ENCODE measurements around the gene CKM. TPM values are rescaled to one million over a fixed set of nuclear protein-coding genes. Genes with fewer than 3 reads are reported as not detected.

Gene CKM
- total and polyA plus RNA-seq, 2 of the 4 experiments (the other 2 are of a cell fraction): not detected

- POLR2A ChIA-PET (ENCODE audit: unreplicated experiment): no interaction called here
- Histone ChIP-seq H3K4me1 (ENCODE audit: control insufficient read depth, insufficient read depth, low read length) (no peaks in the 10 kb centered on the region), H3K23ac (ENCODE audit: low read depth, low read length) (no peak overlapping the region), H4K20me1 (ENCODE audit: insufficient read depth, low read length) (peaks cover 15% of the 10 kb centered on the region), H3K56ac (ENCODE audit: extremely low read depth, insufficient read depth, low read length) (no peak overlapping the region), H3K27ac (ENCODE audit: insufficient read depth, low read length) (no peak overlapping the region), H2AFZ (replicated peaks; ENCODE audit: low read length, poor library complexity) (no peak overlapping the region), H2BK15ac (ENCODE audit: low read depth, low read length) (no peak overlapping the region), H3K4ac (ENCODE audit: low read depth, low read length) (no peak overlapping the region), H3K79me1 (ENCODE audit: low read depth in 1 of 2, low read length in 2 of 2) (0 out of 4 replicates have a peak, but pooled peaks cover 0 to 10% of the 10 kb centered on the region in 2 experiments), H4K5ac (ENCODE audit: low read depth, low read length) (no peak overlapping the region), H2BK5ac (ENCODE audit: low read depth, low read length, poor library complexity, severe bottlenecking) (no peak overlapping the region), H4K91ac (ENCODE audit: insufficient read depth, low read depth, low read length) (no peak overlapping the region), H3K4me3 (ENCODE audit: insufficient read depth, low read depth, low read length) (no peak overlapping the region), H3K9me3 (ENCODE audit: control insufficient read depth, insufficient read depth, low read length) (no peaks in the 10 kb centered on the region), H4K8ac (ENCODE audit: low read depth in 2 of 2, low read length in 2 of 2) (no peak overlapping the region), H3K9ac (ENCODE audit: low read depth, low read length) (no peak overlapping the region), H3K36me3 (ENCODE audit: control insufficient read depth, insufficient read depth, low read length) (peaks cover 37% of the 10 kb centered on the region), H3K14ac (replicated peaks; ENCODE audit: low read depth, low read length) (no peak overlapping the region), H2AK9ac (replicated peaks; ENCODE audit: low read depth, low read length, poor library complexity) (no peak overlapping the region), H3K27me3 (ENCODE audit: control insufficient read depth, insufficient read depth, low read length) (peaks cover 2% of the 10 kb centered on the region; the same call in 1 of the 2 replicates), H2BK120ac (ENCODE audit: low read depth, low read length) (no peak overlapping the region), H3K9me1 (ENCODE audit: insufficient read depth, low read length) (peaks cover 2% of the 10 kb centered on the region; the same call in 1 of the 2 replicates), H2AK5ac (ENCODE audit: low read depth, low read length) (no peak overlapping the region), H3K18ac (ENCODE audit: low read depth, low read length) (no peak overlapping the region), H3K4me2 (ENCODE audit: low read depth, low read length) (no peak overlapping the region), H2BK20ac (ENCODE audit: low read depth, low read length) (no peak overlapping the region)
- in situ Hi-C loops (cut with MboI; ENCODE audit: low sequenced_read_pairs): no loop called here
- DNase-seq (no peak), ATAC-seq (ENCODE audit: low read depth) (no peak)
- CTCF ChIA-PET: no interaction called here
- dilution Hi-C loops (cut with HindIII; ENCODE audit: low sequenced_read_pairs, unreplicated experiment): no loop called here
- no peak for TF ChIP-seq RFX5 (IDR thresholded peaks at IDR 0.05; ENCODE audit: low read depth, low read length)
- TF ChIP-seq NFE2L2 (IDR thresholded peaks at IDR 0.05; ENCODE audit: low read depth, low read length): no peak
- no peak for TF ChIP-seq MAFK (IDR thresholded peaks at IDR 0.05; ENCODE audit: low read depth, low read length)
- no peak for TF ChIP-seq USF2 (IDR thresholded peaks at IDR 0.05; ENCODE audit: low read depth, low read length)
- TF ChIP-seq FOS (IDR thresholded peaks at IDR 0.05; ENCODE audit: low read depth, low read length): no peak
- no peak for TF ChIP-seq CEBPB (IDR thresholded peaks at IDR 0.05; ENCODE audit: low read depth, low read length)
- intact Hi-C loops (cut with micrococcal nuclease): no loop called here
- BruUV-seq (replicated peaks): no TSS peak
- WGBS, 2 experiments (ENCODE audit: extremely low coverage in 2 of 2, insufficient read length in 1 of 2): 93% methylated on average over 3 of the region's 17 CpGs; no CpG with 5 or more reads in 1 of the 2 experiments
These were observed 27.9 kb upstream of the CKM start for GRCh38 chr19:45350477-45351058.

Data from IMR-90 (cell line).